ENCODE data around the gene BICD2.
"Not testable (repeated sequence)": the region's sequence is repeated elsewhere in the genome, so short reads cannot be mapped to it uniquely, and the experiment has no call there.

BICD2 gene

GRCh38 chr9:92764381-92764987 lies at the start of gene BICD2:
TSS of gene BICD2 (minus strand) at chr9:92764833. CDS start at chr9:92764744, 89 bp downstream.
- no peak for TF ChIP-seq CTCF (IDR thresholded peaks at IDR 0.05; ENCODE audit: insufficient read depth, low read depth, low read length, missing control alignments)
- peak within 1 kb of the TSS; percentile 83 for H3K4me3 ChIP-seq (ENCODE audit: low read depth, low read length)
- DNase-seq (ENCODE audit: low read depth) = no peak

- DNase-seq (ENCODE audit: low read depth); H3K4me3 ChIP-seq (ENCODE audit: low read depth, low read length): not testable (repeated sequence)
These were observed 45.1 kb upstream of the BICD2 start for GRCh38 chr9:92809629-92810326.

GRCh38 chr9:92808726-92809451 lies 44.3 kb upstream of the BICD2 start:
- DNase-seq (ENCODE audit: low read depth) = peak; percentile 67
- no peak for TF ChIP-seq CTCF (IDR thresholded peaks at IDR 0.05; ENCODE audit: insufficient read depth, low read depth, low read length, missing control alignments)
- H3K4me3 ChIP-seq (ENCODE audit: low read depth, low read length) = 0 out of 2 replicates have a peak overlapping the region, but pooled peaks have one; percentile 16

- DNase-seq (ENCODE audit: low read depth) = no peak
- no peak overlapping the region for H3K4me3 ChIP-seq (ENCODE audit: low read depth, low read length)
- no peak for TF ChIP-seq CTCF (IDR thresholded peaks at IDR 0.05; ENCODE audit: insufficient read depth, low read depth, low read length, missing control alignments)
These were observed 43.4 kb upstream of the BICD2 start for GRCh38 chr9:92807757-92808725.

GRCh38 chr9:92807031-92807756 lies 42.6 kb upstream of the BICD2 start:
- TF ChIP-seq CTCF (IDR thresholded peaks at IDR 0.05; ENCODE audit: insufficient read depth, low read depth, low read length, missing control alignments) = no peak
- H3K4me3 ChIP-seq (ENCODE audit: low read depth, low read length) = no peak overlapping the region
- DNase-seq (ENCODE audit: low read depth) = no peak

- DNase-seq (ENCODE audit: low read depth) = no peak
- no peak for TF ChIP-seq CTCF (IDR thresholded peaks at IDR 0.05; ENCODE audit: insufficient read depth, low read depth, low read length, missing control alignments)
- no peak overlapping the region for H3K4me3 ChIP-seq (ENCODE audit: low read depth, low read length)
These were observed 40.1 kb upstream of the BICD2 start for GRCh38 chr9:92804727-92805126.

Data from GM12865 (cell line).